SK-N-SH (cell line): ENCODE measurements around the gene LDHAL6A. TPM values are rescaled to one million over a fixed set of nuclear protein-coding genes. Genes with fewer than 3 reads are reported as not detected.

Experiments used
- CTCF ChIA-PET: fragments of 300-600, 350-600 bp; formaldehyde crosslinking; extraction: SDS; loops from one replicate; lab custom pipeline; 2021; lab: Yijun Ruan, JAX
- POLR2A ChIA-PET: fragments of 350-600 bp; sonication (Branson Sonifier 250); formaldehyde crosslinking; extraction: SDS; loops from one replicate; lab custom pipeline; 2020; ENCODE audit warnings: antibody characterized with exemption, inconsistent platforms; lab: Yijun Ruan, JAX
- DNase-seq: peaks from one replicate; pipeline ENCODE4 v3.0.0; 2012
- H2AFZ ChIP-seq: fragments of 200-600 bp; sonication (generic); 2 replicates; pipeline ENCODE4 v1.8.1; 2016; ENCODE audit warnings: antibody characterized with exemption, mild to moderate bottlenecking, low read depth
- H3F3A ChIP-seq: fragments of 200-600 bp; sonication (generic); replicated peaks from 2 replicates; pipeline ENCODE3; 2016; ENCODE audit warnings: antibody characterized with exemption, mild to moderate bottlenecking; ENCODE audit not compliant: insufficient read depth
- H3K27ac ChIP-seq, 2 experiments: fragments of 200-500 bp in 1 of 2; fragments of 200-600 bp in 1 of 2; sonication (Bioruptor generic) in 1 of 2; sonication (generic), shearing (Covaris generic) in 1 of 2; 2 replicates each; pipeline versions ENCODE4 v1.5.1 to v1.6.1; 2014 to 2016; ENCODE audit warnings: low read depth in 2 of 2, inconsistent platforms in 1 of 2, low read length in 1 of 2, mild to moderate bottlenecking in 1 of 2, mixed read lengths in 1 of 2
- H3K27me3 ChIP-seq: fragments of 200-600 bp; sonication (generic), shearing (Covaris generic); 2 replicates; pipeline ENCODE4 v1.6.1; 2016; ENCODE audit warnings: mixed run types; ENCODE audit not compliant: insufficient read depth
- H3K36me3 ChIP-seq, 2 experiments: fragments of 200-500 bp in 1 of 2; fragments of 200-600 bp in 1 of 2; sonication (Bioruptor generic) in 1 of 2; sonication (generic) in 1 of 2; replicated peaks in 1 of 2; 2 replicates each; pipeline versions ENCODE3 to v1.5.1; 2014 to 2016; ENCODE audit warnings: low read length in 1 of 2, mild to moderate bottlenecking in 1 of 2; ENCODE audit not compliant: insufficient read depth in 2 of 2, control insufficient read depth in 1 of 2
- H3K4me1 ChIP-seq, 2 experiments: fragments of 200-500 bp in 1 of 2; fragments of 200-600 bp in 1 of 2; sonication (Bioruptor generic) in 1 of 2; sonication (generic), shearing (Covaris generic) in 1 of 2; 2 replicates each; pipeline versions ENCODE4 v1.5.1 to v1.6.1; 2014 to 2016; ENCODE audit warnings: low read depth in 1 of 2, low read length in 1 of 2, mixed run types in 1 of 2; ENCODE audit not compliant: insufficient read depth in 2 of 2, control insufficient read depth in 1 of 2
- H3K4me2 ChIP-seq: fragments of 200-600 bp; sonication (generic), shearing (Covaris generic); 2 replicates; pipeline ENCODE4 v1.6.1; 2017; ENCODE audit warnings: mixed run types
- H3K4me3 ChIP-seq, 2 experiments: fragments of 200-500 bp in 1 of 2; fragments of 200-600 bp in 1 of 2; sonication (Bioruptor generic) in 1 of 2; sonication (generic), shearing (Covaris generic) in 1 of 2; 2 replicates each; pipeline versions ENCODE4 v1.5.1 to v1.8.1; 2014 to 2016; ENCODE audit warnings: low read depth in 2 of 2, inconsistent platforms in 1 of 2, low read length in 1 of 2, mild to moderate bottlenecking in 1 of 2, mixed read lengths in 1 of 2, moderate library complexity in 1 of 2
- H3K79me2 ChIP-seq: fragments of 200-600 bp; sonication (generic); 2 replicates; pipeline ENCODE4 v1.8.1; 2017; ENCODE audit warnings: mild to moderate bottlenecking; ENCODE audit not compliant: insufficient read depth
- H3K9ac ChIP-seq: fragments of 200-600 bp; sonication (generic); 2 replicates; pipeline ENCODE4 v1.6.1; 2017; ENCODE audit warnings: mixed run types
- H3K9me2 ChIP-seq: fragments of 200-600 bp; sonication (generic); 2 replicates; pipeline ENCODE4 v1.6.1; 2017; ENCODE audit warnings: mixed run types
- H3K9me3 ChIP-seq: fragments of 200-600 bp; sonication (generic); 2 replicates; pipeline ENCODE4 v1.6.1; 2017; ENCODE audit warnings: mixed run types, mild to moderate bottlenecking, moderate library complexity
- H4K20me1 ChIP-seq: fragments of 200-600 bp; sonication (generic); 2 replicates; pipeline ENCODE4 v1.6.1; 2017; ENCODE audit warnings: mild to moderate bottlenecking, mixed run types; ENCODE audit not compliant: insufficient read depth
- CHD2 ChIP-seq: fragments of 150-350 bp; IDR thresholded peaks from 2 replicates; pipeline ENCODE4 v1.6.1; 2018; ENCODE audit warnings: low read length; ENCODE audit not compliant: partially characterized antibody
- EZH2phosphoT487 ChIP-seq: fragments of 200-600 bp; sonication (generic); IDR thresholded peaks from 2 replicates; pipeline ENCODE4 v1.6.1; 2017; ENCODE audit warnings: low read depth, mixed run types, mild to moderate bottlenecking, antibody characterized with exemption, moderate library complexity, borderline replicate concordance
- FOXM1 ChIP-seq: IDR thresholded peaks from 2 replicates; pipeline ENCODE4 v1.4.0; 2012; ENCODE audit warnings: low read depth, mild to moderate bottlenecking
- GABPA ChIP-seq: IDR thresholded peaks from 2 replicates; pipeline ENCODE4 v1.4.0; 2012; ENCODE audit warnings: low read depth, mild to moderate bottlenecking
- JUND ChIP-seq: IDR thresholded peaks from 2 replicates; pipeline ENCODE4 v1.4.0; 2012
- MAX ChIP-seq: IDR thresholded peaks from 2 replicates; pipeline ENCODE4 v1.4.0; 2012; ENCODE audit warnings: low read depth
- MEF2A ChIP-seq: IDR thresholded peaks from 2 replicates; pipeline ENCODE4 v1.4.0; 2012; ENCODE audit warnings: low read depth, borderline replicate concordance
- MXI1 ChIP-seq: IDR thresholded peaks from 2 replicates; pipeline ENCODE4 v1.6.1; 2012; ENCODE audit warnings: mild to moderate bottlenecking, low read depth, low read length, improper control_type of control experiment
- NFIC ChIP-seq: IDR thresholded peaks from 2 replicates; pipeline ENCODE4 v1.4.0; 2012; ENCODE audit warnings: borderline replicate concordance
- PBX3 ChIP-seq: IDR thresholded peaks from 2 replicates; pipeline ENCODE4; 2012
- POLR2AphosphoS5 ChIP-seq: IDR thresholded peaks from 2 replicates; pipeline ENCODE4 v1.6.1; 2012; ENCODE audit warnings: low read depth, low read length
- RAD21 ChIP-seq: IDR thresholded peaks from 2 replicates; pipeline ENCODE4 v1.6.1; 2012; ENCODE audit warnings: mild to moderate bottlenecking, low read length
- RFX5 ChIP-seq: IDR thresholded peaks from 2 replicates; pipeline ENCODE4 v1.6.1; 2012; ENCODE audit warnings: mild to moderate bottlenecking, improper control_type of control experiment, low read length
- RXRA ChIP-seq: IDR thresholded peaks from 2 replicates; pipeline ENCODE4 v1.4.0; 2012; ENCODE audit warnings: low read depth, mild to moderate bottlenecking, borderline replicate concordance
- TCF12 ChIP-seq: IDR thresholded peaks from 2 replicates; pipeline ENCODE4 v1.4.0; 2012
- TEAD4 ChIP-seq: IDR thresholded peaks from 2 replicates; pipeline ENCODE4 v1.4.0; 2012; ENCODE audit warnings: mild to moderate bottlenecking, borderline replicate concordance; ENCODE audit not compliant: insufficient read depth
- USF1 ChIP-seq: IDR thresholded peaks from 2 replicates; pipeline ENCODE4 v1.4.0; 2012; ENCODE audit warnings: low read depth, borderline replicate concordance
- ZBTB33 ChIP-seq: IDR thresholded peaks from 2 replicates; pipeline ENCODE4 v1.4.0; 2012; ENCODE audit warnings: low read depth, borderline replicate concordance
- whole genome bisulfite sequencing: methylation state at CpG from one replicate; pipeline ENCODE4 v1.1.6; 2017; ENCODE audit warnings: low lambda C conversion rate; 5-methylcytosine and 5-hydroxymethylcytosine counted together
- polyA plus RNA-seq, 3 experiments: library from polyadenylated mRNA; depleted of rRNA; stranded (reverse); fragments of >200 nt; gene quantifications; 2 replicates each; pipeline ENCODE4 v1.2.3, GENCODE V29; 2012

Gene LDHAL6A
- polyA plus RNA-seq, 1 of the 3 experiments (the other 2 are of a cell fraction): not detected

- POLR2A ChIA-PET: no interaction called here
- Histone ChIP-seq H3K79me2 (no peaks in the 10 kb centered on the region), H3K27ac (no peak overlapping the region), H3K9ac (no peak overlapping the region), H3K4me3 (no peak overlapping the region), H3K36me3 (no peaks in the 10 kb centered on the region), H4K20me1 (no peaks in the 10 kb centered on the region), H2AFZ (no peak overlapping the region), H3K4me1 (no peaks in the 10 kb centered on the region), H3K27me3 (no peaks in the 10 kb centered on the region), H3K9me2 (no peaks in the 10 kb centered on the region), H3F3A (no peaks in the 10 kb centered on the region), H3K9me3 (no peaks in the 10 kb centered on the region), H3K4me2 (no peak overlapping the region)
- CTCF ChIA-PET: no interaction called here
- TF ChIP-seq TCF12: no peak
- no peak for TF ChIP-seq JUND
- TF ChIP-seq TEAD4: no peak
- no peak for TF ChIP-seq MEF2A
- TF ChIP-seq GABPA: no peak
- no peak for TF ChIP-seq RFX5
- TF ChIP-seq ZBTB33: no peak
- no peak for TF ChIP-seq MAX
- TF ChIP-seq EZH2phosphoT487: no peak
- TF ChIP-seq NFIC: no peak
- TF ChIP-seq POLR2AphosphoS5: no peak
- TF ChIP-seq USF1: no peak
- TF ChIP-seq RAD21: no peak
- TF ChIP-seq RXRA: no peak
- no peak for TF ChIP-seq CHD2
- TF ChIP-seq PBX3: no peak
- no peak for TF ChIP-seq FOXM1
- no peak for TF ChIP-seq MXI1
- WGBS: 86% methylated on average over 5 of the region's 5 CpGs
- no peak for DNase-seq
Observed at GRCh38 chr11:18429332-18429731, 26.3 kb upstream of the LDHAL6A start.
